Astrocyte of the spinal cord (primary cell): Measurements from ENCODE around the gene FREM1.

Experiments used
- DNase-seq: peaks from one replicate; pipeline ENCODE4 v3.0.0; 2011; ENCODE audit warnings: low read depth, low spot score
- H3K4me3 ChIP-seq: 2 replicates; pipeline ENCODE4 v1.5.1; 2011; ENCODE audit warnings: low read depth, mild to moderate bottlenecking, low read length, moderate library complexity
- CTCF ChIP-seq: IDR thresholded peaks from 2 replicates; pipeline ENCODE4 v1.5.1; 2012; ENCODE audit warnings: low read depth, mild to moderate bottlenecking, low read length, inconsistent platforms
- in situ Hi-C: cut with HindIII; loops from 2 replicates; pipeline ENCODE4 v1.10.0; 2017; ENCODE audit warnings: low sequenced_read_pairs

Gene FREM1

DNA sequence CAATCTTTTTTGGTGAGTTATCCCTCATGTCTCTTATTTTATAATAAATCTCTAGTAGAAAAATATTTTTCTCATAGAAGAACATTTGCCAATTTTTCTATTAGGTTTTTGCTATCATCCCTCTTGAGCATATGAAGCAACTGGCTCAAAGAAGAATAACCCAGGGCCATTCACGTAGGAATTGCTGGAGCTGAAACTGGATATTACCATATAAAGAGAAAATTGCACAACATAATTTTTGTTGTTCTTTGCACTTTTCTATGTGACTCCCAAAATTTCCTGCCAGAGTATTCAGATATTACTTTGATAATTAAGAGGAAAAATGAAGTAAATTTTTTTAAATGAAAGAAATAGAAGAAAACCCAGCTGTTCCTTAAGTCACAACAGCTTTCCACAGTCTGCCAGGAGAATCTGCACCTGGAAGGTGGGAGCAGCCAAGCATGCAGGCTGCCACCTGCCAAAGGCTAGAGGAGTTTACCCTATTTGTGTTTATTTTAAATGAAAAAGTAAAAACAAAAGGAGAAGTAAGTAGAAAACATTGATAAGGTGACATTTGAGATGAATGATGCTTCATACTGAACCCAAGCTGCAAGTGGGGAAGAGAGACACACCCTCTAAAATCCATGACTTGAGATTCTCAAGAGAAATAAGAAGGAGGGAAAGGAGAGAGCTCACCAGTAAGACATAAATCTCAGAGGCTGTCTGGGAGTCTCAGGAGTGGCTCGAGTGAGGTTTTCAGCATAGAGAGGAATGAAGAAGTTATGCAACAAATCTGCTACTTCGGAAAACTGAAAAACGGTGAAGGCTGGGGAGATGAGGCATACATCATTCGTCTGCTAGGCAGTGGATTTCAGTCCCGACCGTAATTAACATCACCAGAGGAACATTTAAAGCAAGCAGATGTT, 31.5 kb upstream of the FREM1 start:
- in situ Hi-C loops: no loop called here
- TF ChIP-seq CTCF: no peak
- DNase-seq: no peak
- H3K4me3 ChIP-seq: no peak overlapping the region

GRCh38 chr9:14939378-14939777, 29.1 kb upstream of the FREM1 start:
- in situ Hi-C loops: no loop called here
- no peak overlapping the region for H3K4me3 ChIP-seq
- no peak for DNase-seq
- TF ChIP-seq CTCF: no peak

GRCh38 chr9:14937216-14937615, 27.0 kb upstream of the FREM1 start:
- in situ Hi-C loops: no loop called here
- no peak for DNase-seq
- no peak for TF ChIP-seq CTCF
- no peak overlapping the region for H3K4me3 ChIP-seq

DNA sequence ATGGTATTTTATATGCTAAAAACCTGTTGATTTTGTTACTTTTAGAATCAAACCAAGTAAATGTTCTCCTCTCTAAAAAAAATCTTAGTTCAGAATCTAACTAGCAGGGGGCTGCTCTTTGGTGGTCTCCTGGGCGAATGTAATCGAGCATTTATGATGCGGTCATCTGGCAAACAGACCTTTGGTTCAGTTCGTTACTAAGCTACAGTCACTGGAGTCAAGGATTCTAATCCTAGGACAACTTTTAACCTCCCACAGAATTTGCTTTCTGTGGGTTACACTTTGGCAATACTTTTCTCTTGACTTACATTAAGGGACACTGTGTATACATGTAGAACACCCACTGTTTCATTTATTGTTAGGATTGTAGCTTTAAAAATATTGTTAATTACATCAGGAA, 26.3 kb upstream of the FREM1 start:
- DNase-seq: no peak
- no peak overlapping the region for H3K4me3 ChIP-seq
- in situ Hi-C loops: no loop called here
- no peak for TF ChIP-seq CTCF

- in situ Hi-C loops: no loop called here
- no peak overlapping the region for H3K4me3 ChIP-seq
- DNase-seq: no peak
- TF ChIP-seq CTCF: no peak
Observed at GRCh38 chr9:14935964-14936363, 25.7 kb upstream of the FREM1 start.

- no peak overlapping the region for H3K4me3 ChIP-seq
- DNase-seq: peak; percentile 3
- TF ChIP-seq CTCF: no peak
- in situ Hi-C loops: no loop called here
Observed at GRCh38 chr9:14935106-14935751, 25.0 kb upstream of the FREM1 start.
